ENCODE results near the gene RNF135. TPM values are rescaled to one million over a fixed set of nuclear protein-coding genes. Genes with fewer than 3 reads are reported as not detected.
"Not testable (repeated sequence)": the region's sequence is repeated elsewhere in the genome, so short reads cannot be mapped to it uniquely, and the experiment has no call there.

RNF135 gene
- total and polyA plus RNA-seq, 4 donors, result 11.1 to 42.1 (median 23.0) TPM

- TF ChIP-seq CTCF (IDR thresholded peaks at IDR 0.05; ENCODE audit: control extremely low read depth, extremely low read depth), result no peak
- Histone ChIP-seq H3K36me3 (ENCODE audit: control insufficient read depth in 4 of 4, insufficient read depth in 4 of 4, low read length in 4 of 4) (peaks cover 2 to 5% (median 3%) of the 10 kb centered on the region in 4 donors), H3K4me1 (ENCODE audit: control insufficient read depth in 5 of 5, insufficient read depth in 5 of 5, low read length in 5 of 5) (peaks cover 0 to 3% (median 0%) of the 10 kb centered on the region in 5 donors), H3K27ac (ENCODE audit: low read depth in 1 of 2, low read length in 1 of 2) (no peak overlapping the region), H3K4me3 (no peak overlapping the region), H3K9ac (ENCODE audit: insufficient read depth in 1 of 2, low read length in 2 of 2) (no peak overlapping the region), H3K27me3 (ENCODE audit: control insufficient read depth in 3 of 3, insufficient read depth in 3 of 3, low read length in 2 of 3) (no peaks in the 10 kb centered on the region), H3K9me3 (ENCODE audit: control insufficient read depth in 4 of 4, insufficient read depth in 3 of 4, low read length in 3 of 4) (no peaks in the 10 kb centered on the region)
- no peak for DNase-seq
- ATAC-seq (ENCODE audit: insufficient read depth, low FRiP score), result no peak
- 85 to 91% methylated on average over 8 of the region's 8 CpGs for WGBS, 2 donors
These were observed 4.4 kb downstream of the RNF135 start for GRCh38 chr17:30975042-30975820.

DNA sequence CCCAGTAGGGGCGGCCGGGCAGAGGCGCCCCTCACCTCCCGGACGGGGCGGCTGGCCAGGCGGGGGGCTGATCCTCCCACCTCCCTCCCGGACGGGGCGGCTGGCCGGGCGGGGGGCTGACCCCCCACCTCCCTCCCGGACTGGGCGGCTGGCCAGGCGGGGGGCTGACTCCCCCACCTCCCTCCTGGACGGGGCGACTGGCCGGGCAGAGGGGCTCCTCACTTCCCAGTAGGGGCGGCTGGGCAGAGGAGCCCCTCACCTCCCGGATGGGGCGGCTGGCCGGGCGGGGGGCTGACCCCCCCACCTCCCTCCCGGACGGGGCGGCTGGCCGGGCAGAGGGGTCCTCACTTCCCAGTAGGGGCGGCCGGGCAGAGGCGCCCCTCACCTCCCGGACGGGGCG, 9.1 kb downstream of the RNF135 start:
- not testable (repeated sequence) for H3K9ac ChIP-seq (ENCODE audit: insufficient read depth in 1 of 2, low read length in 2 of 2)
- WGBS, 2 donors, result 90 to 97% methylated on average over 2 to 16 of the region's 33 CpGs

DNA sequence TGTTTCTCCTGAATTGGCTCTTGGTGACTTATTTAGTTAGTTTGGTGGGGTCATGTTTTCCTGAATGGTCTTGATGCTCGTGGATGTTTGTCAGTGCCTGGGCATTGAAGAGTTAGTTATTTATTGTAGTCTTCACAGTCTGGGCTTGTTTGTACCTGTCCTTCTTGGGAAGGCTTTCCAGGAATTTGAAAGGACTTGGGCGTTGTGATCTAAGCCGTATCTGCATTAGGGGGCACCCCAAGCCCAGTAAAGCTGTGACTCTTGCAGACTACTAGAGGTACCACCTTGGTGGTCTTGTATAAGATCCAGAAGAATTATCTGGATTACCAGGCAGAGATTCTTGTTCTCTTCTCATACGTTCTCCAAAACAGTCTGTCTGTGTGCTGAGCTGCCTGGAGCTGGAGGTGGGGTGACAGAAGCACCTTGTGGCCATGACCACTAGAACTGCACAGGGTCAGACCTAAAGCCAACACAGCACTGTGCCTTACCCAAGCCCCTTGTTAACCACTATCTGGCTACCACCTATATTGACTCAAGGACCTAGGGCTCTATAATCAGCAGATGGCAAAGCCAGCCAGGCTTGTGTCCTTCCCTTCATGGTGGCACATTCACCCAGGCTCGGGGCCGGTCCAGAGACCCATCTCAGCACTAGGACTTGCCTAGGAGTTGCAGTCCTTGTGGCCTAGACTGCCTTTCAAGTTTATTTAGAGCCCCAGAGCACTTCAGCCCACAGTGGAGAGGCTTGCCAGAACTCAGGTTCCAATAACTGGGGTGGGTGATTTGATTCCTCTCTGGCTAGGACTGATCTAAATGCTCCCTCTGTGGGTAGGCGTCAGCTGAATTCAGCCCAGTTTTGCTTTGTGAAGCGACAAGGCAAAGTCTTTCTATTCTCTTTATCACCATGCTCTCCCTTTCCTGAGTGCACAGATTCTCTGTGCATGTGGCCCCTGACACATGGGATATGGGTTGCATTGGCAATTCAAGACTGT, 11.0 kb downstream of the RNF135 start:
- Histone ChIP-seq H3K9me3 (ENCODE audit: control insufficient read depth in 4 of 4, insufficient read depth in 3 of 4, low read length in 3 of 4) (no peaks in the 10 kb centered on the region), H3K36me3 (ENCODE audit: control insufficient read depth in 4 of 4, insufficient read depth in 4 of 4, low read length in 4 of 4) (peaks cover 0 to 15% (median 9%) of the 10 kb centered on the region in 4 donors), H3K27ac (ENCODE audit: low read depth in 1 of 2, low read length in 1 of 2) (no peak overlapping the region), H3K4me3 (no peak overlapping the region), H3K4me1 (ENCODE audit: control insufficient read depth in 5 of 5, insufficient read depth in 5 of 5, low read length in 5 of 5) (no peaks in the 10 kb centered on the region), H3K27me3 (ENCODE audit: control insufficient read depth in 3 of 3, insufficient read depth in 3 of 3, low read length in 2 of 3) (no peaks in the 10 kb centered on the region), H3K9ac (ENCODE audit: insufficient read depth in 1 of 2, low read length in 2 of 2) (no peak overlapping the region)
- no peak for DNase-seq
- no peak for TF ChIP-seq CTCF (IDR thresholded peaks at IDR 0.05; ENCODE audit: control extremely low read depth, extremely low read depth)
- ATAC-seq (ENCODE audit: insufficient read depth, low FRiP score), result no peak
- WGBS, 2 donors, result 83 to 93% methylated on average over 8 of the region's 8 CpGs

More for the DNA sequence above, 9.1 kb downstream of the RNF135 start:
- not testable (repeated sequence) for H3K4me1 ChIP-seq (ENCODE audit: control insufficient read depth in 5 of 5, insufficient read depth in 5 of 5, low read length in 5 of 5); H3K27me3 ChIP-seq (ENCODE audit: control insufficient read depth in 3 of 3, insufficient read depth in 3 of 3, low read length in 2 of 3); H3K9me3 ChIP-seq (ENCODE audit: control insufficient read depth in 4 of 4, insufficient read depth in 3 of 4, low read length in 3 of 4); H3K36me3 ChIP-seq (ENCODE audit: control insufficient read depth in 4 of 4, insufficient read depth in 4 of 4, low read length in 4 of 4); ATAC-seq (ENCODE audit: insufficient read depth, low FRiP score); H3K27ac ChIP-seq (ENCODE audit: low read depth in 1 of 2, low read length in 1 of 2); H3K4me3 ChIP-seq; DNase-seq

DNA sequence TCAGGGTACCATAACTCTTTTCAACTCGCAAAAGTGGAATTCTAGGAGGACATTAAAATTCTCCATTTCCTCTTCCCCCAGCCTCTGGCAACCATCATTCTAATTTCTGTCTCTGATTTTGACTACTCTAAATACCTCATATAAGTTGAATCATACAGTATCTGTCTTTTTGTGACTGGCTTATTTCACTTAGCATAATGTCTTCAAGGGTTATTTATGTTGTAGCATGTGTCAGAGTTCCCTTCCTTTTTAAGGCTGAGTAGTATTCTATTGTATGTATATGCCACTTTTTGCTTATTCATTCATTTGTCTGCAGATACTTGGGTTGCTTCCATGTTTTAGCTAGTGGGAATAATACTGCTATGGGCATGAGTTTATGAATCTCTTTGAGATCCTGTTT, 12.0 kb downstream of the RNF135 start:
- no peak overlapping the region for H3K4me3 ChIP-seq
- peaks cover 0 to 18% (median 10%) of the 10 kb centered on the region in 4 donors for H3K36me3 ChIP-seq (ENCODE audit: control insufficient read depth in 4 of 4, insufficient read depth in 4 of 4, low read length in 4 of 4)
- no peak for TF ChIP-seq CTCF (IDR thresholded peaks at IDR 0.05; ENCODE audit: control extremely low read depth, extremely low read depth)
- no peaks in the 10 kb centered on the region for H3K9me3 ChIP-seq (ENCODE audit: control insufficient read depth in 4 of 4, insufficient read depth in 3 of 4, low read length in 3 of 4)
- H3K4me1 ChIP-seq (ENCODE audit: control insufficient read depth in 5 of 5, insufficient read depth in 5 of 5, low read length in 5 of 5), result no peaks in the 10 kb centered on the region
- H3K27ac ChIP-seq (ENCODE audit: low read depth in 1 of 2, low read length in 1 of 2), result no peak overlapping the region
- 97 to 98% methylated on average over 1 of the region's 1 CpG for WGBS, 2 donors
- no peak overlapping the region for H3K9ac ChIP-seq (ENCODE audit: insufficient read depth in 1 of 2, low read length in 2 of 2)
- no peaks in the 10 kb centered on the region for H3K27me3 ChIP-seq (ENCODE audit: control insufficient read depth in 3 of 3, insufficient read depth in 3 of 3, low read length in 2 of 3)
- ATAC-seq (ENCODE audit: insufficient read depth, low FRiP score), result no peak
- no peak for DNase-seq

Measured in lung (tissue), 12 donors.